ENCODE data around the gene C17orf50.
"Not testable (repeated sequence)": the region's sequence is repeated elsewhere in the genome, so short reads cannot be mapped to it uniquely, and the experiment has no call there.

The C17orf50 gene

DNA sequence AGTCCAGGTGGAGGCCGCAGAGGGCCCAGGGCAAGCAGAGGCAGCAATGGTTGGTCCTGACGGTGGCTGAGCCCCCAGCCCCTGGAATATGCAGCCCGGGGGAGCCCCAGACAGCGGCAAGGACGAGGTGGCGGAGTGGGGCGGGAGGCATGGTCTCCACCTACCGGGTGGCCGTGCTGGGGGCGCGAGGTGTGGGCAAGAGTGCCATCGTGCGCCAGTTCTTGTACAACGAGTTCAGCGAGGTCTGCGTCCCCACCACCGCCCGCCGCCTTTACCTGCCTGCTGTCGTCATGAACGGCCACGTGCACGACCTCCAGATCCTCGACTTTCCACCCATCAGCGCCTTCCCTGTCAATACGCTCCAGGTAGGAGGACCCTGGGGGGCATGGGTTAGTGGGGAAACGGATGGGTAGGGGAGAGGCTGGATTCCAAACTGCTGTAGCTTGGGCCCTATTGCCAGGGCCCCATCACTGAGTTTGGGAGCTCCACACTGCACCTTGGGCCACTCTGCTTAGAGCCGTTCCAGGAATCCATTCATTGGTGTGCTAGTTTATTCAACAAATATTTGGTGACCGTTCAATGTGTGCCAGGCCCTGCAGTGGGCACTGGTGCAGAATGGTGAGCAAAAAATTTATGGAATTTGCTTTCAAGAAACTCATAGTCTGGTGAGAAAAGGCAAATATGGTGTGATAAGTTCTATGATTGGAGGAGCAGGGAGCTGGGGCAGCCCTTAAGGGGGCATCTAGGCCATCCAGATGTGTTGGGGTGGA is 25.5 kb upstream of the C17orf50 start:
- DNase-seq = no peak

DNA sequence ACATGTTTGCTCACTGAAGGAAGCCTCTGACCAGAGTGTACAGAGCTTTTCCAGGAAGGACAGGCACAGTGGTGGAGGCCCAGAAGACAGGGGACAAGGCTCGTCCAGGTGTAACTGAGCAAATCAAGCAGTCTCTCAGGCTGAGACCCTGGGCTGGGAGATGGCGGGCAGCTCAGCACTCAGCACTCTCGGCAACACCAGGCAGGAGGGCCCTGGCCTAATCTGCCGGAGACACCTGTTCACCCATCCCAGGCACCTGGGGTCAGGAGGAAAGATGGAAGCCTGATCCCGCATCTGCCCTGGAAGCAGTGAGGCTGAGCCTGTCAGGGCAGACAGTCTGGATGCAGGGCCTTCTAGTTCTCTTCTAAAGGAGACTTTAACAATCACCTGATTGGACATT is 24.5 kb upstream of the C17orf50 start:
- no peak for DNase-seq

DNA sequence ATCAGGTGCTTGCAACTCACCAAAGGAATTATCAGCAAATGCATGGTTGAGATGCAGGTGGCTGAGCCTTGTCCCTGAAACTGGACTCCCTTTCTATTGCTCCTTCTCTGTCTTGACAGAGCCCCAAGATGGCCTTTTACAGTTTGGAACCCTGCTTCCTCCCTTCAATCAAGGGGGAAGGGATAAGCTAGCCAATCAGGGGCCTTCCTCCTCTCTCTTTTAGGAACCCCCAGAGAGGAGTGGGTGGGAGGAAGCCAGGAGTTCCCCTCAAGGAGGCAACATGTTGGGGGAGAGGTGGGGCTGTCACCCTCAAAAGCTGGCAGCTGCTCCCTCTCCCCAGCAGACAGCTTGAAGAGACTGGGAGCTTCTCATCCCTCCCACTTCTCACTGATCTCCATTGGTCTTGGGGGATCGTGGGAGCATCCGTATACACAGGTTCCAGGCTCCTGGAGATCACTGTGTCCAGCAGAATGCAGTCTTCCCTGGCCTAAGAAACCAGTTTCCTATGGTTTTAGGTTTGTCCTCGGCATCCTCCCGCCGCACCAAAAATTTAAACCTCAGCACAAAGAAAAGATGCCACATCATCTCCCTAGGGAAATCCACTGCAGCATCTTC is 22.1 kb upstream of the C17orf50 start:
- no peak for DNase-seq

DNA sequence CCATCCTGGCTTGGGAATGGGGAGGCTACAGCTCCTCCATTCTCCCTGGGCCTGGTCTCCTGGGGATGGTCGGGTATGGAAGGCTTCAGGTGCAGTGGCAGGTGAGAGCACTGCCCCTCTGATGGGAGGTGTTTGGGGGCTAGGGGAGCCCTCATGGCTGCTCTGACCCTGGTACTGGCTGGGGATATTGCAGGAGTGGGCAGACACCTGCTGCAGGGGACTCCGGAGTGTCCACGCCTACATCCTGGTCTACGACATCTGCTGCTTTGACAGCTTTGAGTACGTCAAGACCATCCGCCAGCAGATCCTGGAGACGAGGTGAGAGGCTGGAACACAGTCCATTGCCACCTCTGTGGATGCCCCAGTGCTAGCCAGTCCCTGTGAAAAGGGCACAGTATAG is 20.5 kb upstream of the C17orf50 start:
- DNase-seq = no peak

DNA sequence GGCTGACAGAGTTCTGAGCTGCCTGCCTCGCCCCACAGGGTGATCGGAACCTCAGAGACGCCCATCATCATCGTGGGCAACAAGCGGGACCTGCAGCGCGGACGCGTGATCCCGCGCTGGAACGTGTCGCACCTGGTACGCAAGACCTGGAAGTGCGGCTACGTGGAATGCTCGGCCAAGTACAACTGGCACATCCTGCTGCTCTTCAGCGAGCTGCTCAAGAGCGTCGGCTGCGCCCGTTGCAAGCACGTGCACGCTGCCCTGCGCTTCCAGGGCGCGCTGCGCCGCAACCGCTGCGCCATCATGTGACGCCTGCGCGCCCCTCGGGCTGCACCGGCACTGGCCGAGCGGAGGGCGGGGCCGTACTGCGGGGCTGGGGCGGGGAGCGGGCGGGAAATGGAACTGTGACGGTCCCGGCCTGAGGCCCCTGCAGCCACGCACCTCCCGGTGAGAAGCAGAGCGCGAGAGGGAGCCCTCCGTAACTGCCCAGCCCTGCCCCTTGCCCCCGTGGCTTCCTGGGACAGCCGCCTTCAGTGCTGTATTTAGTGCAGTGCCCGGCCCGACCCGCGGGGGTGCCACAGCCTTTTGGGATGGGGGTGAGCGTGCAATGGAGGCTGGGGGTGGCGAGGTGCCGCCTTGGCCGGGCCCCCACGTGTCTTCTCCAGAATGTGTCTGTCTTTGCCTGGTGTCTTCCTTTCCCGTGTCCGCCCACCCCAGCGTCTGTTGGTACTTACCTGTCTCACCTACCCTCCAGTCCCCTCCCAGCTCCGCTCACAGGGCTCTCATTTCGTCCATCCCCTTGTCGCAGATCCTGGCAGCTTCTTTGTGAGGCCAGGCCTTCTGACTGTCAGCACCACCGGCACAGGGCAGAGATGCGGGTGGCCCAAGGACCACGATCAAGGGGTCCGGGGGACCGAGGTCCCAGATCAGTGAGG is 19.4 kb upstream of the C17orf50 start:
- DNase-seq = no peak

DNA sequence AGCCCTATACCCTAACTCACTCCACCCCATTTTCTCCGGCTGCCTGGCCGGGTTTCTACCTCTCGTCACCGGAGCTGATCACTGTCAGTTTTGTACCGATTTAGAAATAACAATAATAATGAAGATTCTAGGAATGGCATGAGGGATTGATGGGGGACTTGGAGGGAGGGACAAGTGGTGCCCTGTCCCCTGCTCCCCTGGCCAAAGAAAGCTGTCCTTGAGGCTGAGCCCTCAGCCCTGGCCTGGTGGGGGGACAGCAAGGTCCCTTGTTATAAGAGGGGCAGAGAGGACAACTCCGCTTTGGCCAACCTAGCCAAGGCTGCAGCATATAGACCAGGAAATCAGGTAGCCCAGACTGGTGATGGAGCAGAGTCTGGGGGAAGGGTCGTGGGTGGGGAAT is 18.2 kb upstream of the C17orf50 start:
- no peak for DNase-seq

DNA sequence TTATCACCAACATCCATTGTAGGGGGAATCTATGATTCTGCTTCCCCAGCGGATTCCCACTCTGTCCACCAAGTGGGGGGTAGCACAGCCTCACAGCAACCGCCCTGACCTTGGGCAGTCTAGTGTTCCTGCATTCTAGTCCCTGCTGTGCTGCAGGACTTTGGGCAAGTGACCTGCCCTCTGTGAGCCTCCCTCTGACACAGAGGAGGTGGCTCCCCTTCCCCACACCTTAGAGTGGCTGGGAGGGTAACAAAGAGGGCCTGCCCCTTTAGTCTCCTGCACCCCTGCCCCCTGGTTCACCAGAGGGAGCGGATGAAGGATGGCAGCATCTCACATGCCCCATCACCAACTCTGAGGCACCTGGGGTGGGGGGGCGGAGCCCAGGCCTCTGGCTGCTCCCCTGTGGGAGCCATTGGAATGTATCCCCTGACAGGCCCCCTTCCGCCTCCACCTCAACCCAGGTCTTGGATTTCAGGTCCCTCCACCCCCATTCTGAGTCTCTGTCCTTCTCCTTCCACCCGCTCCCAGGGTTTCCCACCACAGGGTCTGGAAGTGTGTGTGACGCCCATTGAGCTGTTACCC is 17.7 kb upstream of the C17orf50 start:
- no peak for DNase-seq

DNA sequence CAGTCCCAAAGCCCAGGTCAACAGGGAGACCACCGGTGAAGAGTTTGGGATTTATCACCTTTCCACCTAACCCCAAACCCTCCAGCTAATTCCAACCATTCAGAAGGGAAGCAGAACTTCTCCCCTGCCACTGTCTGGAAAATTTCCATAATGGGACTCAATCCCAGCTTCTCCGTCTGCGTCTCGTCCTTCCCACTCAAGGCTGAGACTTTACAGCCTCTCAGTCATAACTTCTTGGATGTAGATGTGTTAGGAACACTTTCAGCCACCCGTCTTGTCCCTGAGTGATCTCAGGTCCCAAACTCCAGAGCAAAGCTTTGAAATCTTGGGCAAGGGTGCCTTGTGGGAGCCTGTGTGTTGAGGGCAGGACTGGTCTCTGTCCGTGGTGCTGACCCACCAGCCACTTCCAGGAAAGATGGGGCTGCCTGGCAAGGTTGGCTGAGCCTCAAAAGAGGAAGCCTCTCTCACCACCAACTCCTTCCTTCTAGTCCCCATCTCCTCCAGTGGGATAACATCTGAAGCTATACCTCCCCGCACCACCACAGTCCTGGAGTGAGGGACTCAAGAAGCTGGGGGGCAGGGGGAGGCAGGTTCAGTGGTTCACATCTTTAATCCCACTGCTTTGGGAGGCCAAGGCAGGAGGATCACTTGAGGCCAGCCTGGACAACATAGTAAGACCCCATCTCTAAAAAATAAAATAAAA is 16.9 kb upstream of the C17orf50 start:
- no peak for DNase-seq

DNA sequence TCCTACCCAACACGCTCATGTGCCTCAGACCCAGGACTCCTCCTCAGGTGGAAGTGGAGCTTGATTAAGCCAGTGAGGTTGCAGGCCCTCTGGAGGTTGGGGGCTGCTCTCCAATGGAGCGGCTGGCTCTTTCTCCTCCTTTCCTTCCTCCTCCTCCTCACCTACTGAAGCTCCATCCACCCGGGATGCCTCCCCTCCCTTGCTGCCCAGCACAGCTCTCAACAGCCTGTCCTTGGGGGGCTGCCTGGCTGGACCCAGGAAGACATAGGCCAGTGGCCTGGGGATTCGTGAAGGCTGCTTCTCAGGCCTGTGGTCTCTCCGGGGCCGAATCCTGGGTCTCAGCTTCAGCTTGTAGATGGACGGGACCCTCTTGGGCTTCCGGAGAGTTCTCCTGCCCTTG is 15.9 kb upstream of the C17orf50 start:
- no peak for DNase-seq

DNA sequence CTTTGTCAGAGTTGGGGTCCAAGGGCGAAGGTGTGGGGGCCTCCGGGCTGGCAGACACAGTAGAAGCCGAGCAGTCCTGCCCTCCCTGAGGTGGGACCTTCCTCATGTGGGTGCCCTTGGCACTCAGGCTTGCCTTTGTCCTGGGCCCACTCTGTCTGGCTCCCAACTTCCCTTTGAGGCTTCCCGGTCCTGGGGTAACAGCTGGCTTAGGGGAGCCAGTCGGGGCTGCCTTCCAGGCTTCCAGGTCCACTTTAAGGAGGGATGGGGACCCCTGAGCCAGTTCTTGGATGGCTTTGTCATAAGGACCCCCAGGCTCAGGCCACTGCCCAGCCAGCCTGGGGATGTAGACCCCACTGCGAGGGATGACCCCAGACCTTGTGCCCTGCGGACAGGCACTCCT is 15.4 kb upstream of the C17orf50 start:
- no peak for DNase-seq

DNA sequence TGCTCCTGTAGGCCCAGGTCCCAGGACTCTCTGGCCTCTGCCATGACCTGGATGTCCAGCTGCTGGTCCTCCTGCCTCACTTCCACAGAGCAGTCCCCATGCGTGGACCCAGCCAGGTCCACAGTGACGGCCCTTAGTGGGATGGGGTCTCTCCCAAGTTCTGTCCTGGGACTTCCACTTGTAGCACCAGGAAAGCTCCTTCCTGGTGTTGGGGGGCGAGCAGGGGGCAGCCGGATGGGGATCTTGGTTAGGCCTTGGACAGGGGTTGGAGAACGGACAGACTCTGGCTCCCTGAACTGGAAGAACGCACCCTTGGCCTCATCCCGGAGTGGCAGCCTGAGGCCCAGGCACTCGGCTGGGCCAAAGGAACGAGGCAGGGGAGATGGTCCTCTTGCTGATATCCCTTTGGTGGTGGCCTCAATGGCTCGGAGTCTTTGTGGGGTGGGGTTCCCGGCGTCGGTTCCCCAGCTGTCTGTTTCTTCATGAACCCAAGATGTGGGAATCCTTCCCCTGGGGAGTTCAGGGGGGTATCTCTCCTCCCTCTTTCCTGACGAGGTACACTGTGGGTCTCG is 14.9 kb upstream of the C17orf50 start:
- no peak for DNase-seq

DNA sequence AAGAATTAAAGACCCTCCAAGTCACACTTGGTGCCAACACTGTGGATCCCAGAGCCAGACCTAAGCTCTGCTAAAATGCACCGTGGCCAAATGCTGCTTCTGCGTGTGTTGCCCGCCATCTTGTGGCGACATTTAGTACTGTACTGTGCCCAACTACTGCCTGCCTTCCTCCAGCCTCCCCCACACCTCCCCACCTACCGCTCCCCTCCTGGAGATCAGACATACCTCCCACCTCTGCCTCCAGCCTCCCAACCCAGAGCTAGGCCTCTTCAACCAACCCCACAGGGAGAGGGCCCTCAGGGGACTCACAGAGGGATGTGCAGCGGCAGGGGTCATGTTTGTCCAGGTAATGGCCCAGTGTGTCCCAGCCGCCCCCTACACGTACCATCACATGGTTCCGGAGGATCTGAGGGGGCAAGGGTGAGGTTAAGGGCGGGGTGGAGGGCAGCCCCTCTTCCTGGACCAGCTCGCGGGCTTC is 13.1 kb upstream of the C17orf50 start:
- peak; percentile 50 for DNase-seq

DNA sequence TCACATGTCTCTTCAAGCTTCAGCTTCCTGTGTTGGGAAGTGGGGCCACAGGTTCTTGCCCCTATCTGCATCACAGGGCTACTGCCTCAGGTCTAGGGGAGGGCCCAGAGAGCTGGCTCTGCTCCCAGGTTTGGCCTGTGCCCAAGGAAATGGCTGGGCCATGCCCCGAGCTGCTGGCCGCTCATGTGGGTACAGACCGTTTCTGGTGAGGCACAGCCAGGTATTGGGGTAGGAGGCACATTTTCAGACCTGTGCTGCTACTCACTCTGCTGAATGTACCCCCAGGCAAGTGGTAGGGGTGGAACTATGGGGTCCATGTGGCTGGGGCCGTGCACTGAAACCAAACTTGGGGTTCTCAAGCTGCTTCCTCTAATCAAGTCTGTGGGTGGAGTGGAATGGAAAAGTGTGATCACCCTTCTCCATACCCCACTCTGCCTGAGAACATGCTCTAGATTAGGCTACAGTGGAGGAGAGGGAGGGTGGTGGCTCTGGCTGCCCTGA is 12.3 kb upstream of the C17orf50 start:
- DNase-seq = no peak

DNA sequence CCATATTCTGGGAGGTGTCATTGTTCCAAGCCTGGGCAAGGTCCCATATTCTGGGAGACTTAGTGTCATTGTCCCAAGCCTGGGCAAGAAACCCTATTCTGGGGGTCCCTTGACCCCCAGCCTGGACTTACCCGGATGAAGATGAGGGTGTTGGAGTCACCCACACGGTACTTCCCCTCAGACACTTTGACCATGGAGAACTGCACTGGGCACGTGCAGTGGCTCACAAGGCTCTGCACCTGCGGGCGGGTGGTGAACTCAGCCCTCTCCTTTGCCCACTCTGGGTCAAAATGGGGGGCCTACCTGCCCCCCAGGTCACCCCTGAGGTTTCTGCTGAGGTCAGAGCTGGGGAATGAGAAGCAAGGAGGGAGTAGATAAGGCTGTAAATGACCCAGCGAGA is 11.7 kb upstream of the C17orf50 start:
- DNase-seq = no peak

DNA sequence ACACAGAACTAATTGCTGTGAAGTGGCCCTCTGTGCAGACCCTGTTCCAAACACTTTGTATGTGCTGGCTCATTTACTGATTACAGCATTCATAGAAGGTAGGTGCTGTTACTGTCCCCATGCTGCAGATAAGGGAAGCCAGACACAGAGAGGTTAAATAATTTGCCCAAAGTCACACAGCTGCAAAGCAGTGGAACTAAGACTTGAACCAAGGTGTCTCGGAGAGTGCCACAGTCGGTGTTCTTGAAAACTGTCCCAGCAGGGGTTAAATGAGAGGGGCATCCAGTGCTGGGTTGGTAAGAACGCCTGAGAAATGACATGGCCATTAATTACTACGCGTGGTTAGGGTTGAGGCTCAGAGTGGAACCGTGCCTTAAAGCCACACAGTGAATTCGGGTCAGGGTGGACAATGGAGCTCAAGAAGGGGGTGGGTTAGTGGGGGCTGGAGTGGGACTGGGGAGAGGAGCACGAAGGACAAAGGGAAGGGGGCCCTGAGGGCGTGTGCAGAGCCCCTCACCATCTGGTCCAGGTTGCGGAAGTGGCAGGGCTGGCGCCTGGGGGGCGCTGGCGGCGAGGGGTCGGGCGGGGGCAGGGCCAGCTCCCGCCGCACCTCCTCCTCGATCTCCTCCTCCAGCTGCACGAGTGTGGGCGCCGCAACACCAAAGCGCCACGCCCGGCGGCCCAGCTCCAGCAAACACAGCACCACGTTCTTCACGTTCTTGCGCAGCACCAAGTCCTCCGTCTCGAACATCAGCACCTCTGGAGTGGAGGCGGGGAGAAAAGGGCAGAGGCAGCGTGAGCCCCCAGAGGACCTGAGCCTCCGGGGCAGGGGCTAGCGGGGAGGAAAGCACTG is 10.9 kb upstream of the C17orf50 start:
- no peak for DNase-seq

DNA sequence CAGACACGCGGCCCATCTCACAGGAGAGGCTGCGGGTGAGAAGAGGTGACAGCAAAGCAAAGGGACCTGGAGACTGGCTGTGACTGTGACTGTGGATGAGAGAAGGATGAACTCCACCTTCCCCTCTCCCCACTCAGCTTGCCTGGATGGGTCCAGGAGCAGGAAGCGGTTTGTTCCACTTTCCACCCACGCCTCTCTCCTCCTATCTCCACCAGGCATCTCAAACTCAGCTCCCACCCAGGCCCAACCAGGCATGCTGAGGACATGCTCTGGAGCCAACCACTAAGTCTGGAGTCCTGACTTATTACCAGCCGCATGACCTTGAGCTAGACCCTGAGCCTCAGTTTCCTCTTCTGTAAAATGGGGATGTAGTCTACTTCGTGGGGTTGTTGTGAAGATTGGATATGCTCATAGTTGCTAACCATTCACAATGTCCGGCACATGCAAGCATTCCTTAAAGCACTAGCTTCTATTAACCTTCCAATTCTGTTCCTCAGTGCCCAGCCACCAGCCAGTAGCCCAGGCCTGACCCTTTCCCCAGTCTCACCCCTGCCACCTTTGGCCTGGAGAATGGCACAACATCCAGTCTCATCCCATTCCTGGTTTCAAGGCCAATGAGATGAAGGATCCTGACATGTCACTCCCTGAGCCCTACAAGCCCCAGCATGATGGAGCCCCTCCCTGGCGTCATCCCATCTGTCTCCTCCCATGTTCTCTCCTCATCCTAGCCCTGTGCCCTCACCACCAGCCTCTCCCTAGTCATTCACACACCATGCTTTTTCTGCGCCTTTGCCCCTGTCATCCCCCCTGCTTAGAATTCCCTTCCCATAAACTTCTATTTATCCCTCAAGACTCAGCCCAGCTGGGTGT is 9.9 kb upstream of the C17orf50 start:
- no peak for DNase-seq

DNA sequence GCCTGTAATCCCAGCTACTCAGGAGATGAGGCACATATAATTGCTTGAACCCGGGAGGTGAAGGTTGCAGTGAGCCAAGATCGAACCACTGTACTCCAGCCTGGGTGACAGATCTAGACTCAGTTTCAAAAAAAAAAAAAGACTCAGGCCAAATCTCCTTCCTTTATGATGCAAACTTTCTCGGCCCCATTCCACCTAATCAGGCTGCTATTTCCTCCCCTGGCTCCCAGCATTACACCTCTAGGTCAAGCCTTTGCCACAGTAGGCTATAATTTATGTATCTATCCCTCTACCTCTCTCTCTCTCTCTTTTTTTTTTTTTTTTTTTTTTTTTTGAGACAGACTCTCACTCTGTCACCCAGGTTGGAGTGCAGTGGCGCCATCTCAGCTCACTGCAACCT is 9.1 kb upstream of the C17orf50 start:
- DNase-seq = not testable (repeated sequence)

DNA sequence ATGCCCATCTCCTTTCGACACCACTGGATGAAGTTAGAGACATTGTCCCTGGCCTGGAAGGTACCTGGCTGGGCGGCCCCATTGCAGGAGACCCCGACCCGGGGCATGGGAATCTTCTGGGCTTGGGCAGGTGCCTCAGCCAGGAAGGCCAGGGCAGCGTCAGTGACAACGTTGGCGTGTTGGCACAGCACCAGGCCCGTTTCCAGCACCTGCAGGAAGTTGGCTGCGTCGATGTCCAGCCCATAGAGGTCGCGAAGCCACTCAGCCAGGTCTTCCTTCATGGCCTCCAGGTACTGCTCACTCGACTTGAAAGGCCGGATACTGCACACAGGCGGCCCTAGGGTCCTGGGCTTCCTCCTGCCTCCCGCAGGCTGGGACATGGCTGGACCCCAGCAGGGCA is 8.2 kb upstream of the C17orf50 start:
- no peak for DNase-seq

DNA sequence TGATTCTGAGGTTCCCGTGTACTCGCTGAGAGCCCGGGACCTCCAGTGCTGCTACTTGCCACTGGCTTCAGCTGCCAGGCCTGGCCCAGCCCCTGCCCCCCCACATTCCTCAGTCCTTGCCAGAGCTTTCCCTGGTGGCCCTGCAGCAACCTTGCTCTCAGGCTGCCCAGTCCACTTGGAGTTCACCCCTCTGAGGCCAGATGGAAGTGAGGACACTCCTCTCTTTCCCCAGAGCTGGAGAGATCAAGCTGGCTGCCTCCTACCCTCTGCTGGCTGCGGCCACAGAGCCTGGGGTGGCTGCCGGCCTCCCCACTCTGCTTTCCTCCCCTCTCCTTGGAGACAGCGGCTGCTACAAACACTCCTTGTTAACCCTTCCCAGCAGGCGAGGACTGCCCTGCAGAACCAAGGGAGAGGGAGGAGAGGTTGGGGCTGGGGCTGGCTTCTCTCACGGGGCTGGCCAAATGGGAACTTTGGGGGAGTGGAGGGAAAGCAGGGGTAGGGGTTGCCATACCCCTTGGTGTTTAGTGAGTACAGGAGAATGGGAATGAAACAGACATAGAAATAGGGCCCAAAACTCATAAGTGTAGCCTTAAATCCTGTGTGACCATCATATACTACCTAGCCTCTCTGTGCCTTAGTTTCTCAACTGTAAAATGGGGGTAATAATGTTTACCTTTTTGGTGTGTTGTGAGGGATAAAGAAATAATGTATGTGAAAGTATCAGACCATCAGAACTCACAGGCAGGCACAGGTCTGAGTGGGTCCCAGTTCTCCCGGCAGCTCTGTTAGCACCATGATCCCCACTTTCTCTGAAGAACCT is 7.5 kb upstream of the C17orf50 start, which contains the start of gene GAS2L2:
Gene GAS2L2 (minus strand): TSS at position 295 of the 820 bp plus-strand sequence. CDS start 389 bp downstream, outside the sequence.
- DNase-seq = no peak
